BE2C (cell line): ENCODE measurements around the gene CLDN7.
A peak's percentile ranks its signal among the peaks of the same experiment; 100 is the strongest.

Experiments
- DNase-seq: peaks from one replicate; pipeline ENCODE4 v3.0.0-alpha.2; 2020
- H3K27me3 ChIP-seq: fragments of 250-450 bp; sonication (Bioruptor Pico); 2 replicates; pipeline ENCODE4 v1.5.1; 2020; ENCODE audit warnings: mild to moderate bottlenecking
- H3K36me3 ChIP-seq: fragments of 250-450 bp; sonication (Bioruptor Pico); 2 replicates; pipeline ENCODE4 v1.5.1; 2020; ENCODE audit warnings: mild to moderate bottlenecking
- H3K4me1 ChIP-seq: fragments of 250-450 bp; sonication (Bioruptor Pico); 2 replicates; pipeline ENCODE4 v1.5.1; 2020
- H3K4me3 ChIP-seq: 2 replicates; pipeline ENCODE4 v1.5.1; 2011; ENCODE audit warnings: low read depth, low read length
- H3K9me3 ChIP-seq: fragments of 250-450 bp; sonication (Bioruptor Pico); 2 replicates; pipeline ENCODE4 v1.5.1; 2020
- TF ChIP-seq, protein P1 (sequence below): IDR thresholded peaks from 2 replicates; pipeline ENCODE4 v1.5.1; 2012; ENCODE audit warnings: mild to moderate bottlenecking, low read depth, low read length

The CLDN7 gene

DNA sequence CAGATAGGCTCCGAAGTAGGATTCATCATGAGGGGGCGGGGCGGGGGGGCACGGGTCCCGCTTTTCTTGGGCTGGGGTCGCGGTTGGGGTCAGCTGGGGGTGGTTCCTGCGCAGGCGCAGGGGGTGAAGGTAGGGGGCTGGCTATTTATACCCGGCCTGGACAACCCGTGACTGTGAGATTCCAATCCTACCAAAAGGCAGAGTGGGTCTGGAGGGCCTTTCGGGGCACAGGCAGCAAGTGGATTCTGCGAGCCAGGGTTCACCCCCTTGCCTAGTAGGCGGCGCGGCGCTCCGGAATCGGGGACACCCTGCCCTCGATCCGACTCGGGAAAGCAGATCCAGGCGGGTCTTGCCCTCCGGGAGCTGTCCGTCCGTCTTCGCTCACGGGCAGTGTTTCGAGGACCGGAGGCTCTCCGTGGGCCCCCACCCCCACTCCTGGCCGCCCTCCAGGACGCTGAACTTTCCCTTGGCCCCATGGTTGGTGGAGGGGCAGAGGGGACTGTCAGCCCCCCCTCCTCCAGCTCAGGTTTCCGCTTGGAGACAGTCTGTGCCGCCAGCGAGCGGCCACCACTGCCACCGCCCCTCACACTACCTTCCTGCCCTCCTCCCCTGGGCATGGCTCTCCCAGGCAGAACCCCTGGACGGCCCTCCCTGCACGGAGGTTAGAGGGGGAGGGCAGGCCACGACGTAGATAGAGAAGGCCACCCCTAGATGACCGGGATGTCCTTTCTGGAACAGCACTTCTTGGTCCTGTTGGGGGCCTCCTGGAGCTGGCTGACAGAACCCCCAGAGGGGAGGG lies 19.9 kb upstream of the CLDN7 start:
- Histone ChIP-seq H3K4me3 (peak overlapping the region; percentile 55), H3K4me1 (no peaks in the 10 kb centered on the region), H3K27me3 (no peaks in the 10 kb centered on the region), H3K36me3 (no peaks in the 10 kb centered on the region), H3K9me3 (no peaks in the 10 kb centered on the region)
- DNase-seq = no peak
- TF ChIP-seq, protein P1, sequence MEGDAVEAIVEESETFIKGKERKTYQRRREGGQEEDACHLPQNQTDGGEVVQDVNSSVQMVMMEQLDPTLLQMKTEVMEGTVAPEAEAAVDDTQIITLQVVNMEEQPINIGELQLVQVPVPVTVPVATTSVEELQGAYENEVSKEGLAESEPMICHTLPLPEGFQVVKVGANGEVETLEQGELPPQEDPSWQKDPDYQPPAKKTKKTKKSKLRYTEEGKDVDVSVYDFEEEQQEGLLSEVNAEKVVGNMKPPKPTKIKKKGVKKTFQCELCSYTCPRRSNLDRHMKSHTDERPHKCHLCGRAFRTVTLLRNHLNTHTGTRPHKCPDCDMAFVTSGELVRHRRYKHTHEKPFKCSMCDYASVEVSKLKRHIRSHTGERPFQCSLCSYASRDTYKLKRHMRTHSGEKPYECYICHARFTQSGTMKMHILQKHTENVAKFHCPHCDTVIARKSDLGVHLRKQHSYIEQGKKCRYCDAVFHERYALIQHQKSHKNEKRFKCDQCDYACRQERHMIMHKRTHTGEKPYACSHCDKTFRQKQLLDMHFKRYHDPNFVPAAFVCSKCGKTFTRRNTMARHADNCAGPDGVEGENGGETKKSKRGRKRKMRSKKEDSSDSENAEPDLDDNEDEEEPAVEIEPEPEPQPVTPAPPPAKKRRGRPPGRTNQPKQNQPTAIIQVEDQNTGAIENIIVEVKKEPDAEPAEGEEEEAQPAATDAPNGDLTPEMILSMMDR = no peak

DNA sequence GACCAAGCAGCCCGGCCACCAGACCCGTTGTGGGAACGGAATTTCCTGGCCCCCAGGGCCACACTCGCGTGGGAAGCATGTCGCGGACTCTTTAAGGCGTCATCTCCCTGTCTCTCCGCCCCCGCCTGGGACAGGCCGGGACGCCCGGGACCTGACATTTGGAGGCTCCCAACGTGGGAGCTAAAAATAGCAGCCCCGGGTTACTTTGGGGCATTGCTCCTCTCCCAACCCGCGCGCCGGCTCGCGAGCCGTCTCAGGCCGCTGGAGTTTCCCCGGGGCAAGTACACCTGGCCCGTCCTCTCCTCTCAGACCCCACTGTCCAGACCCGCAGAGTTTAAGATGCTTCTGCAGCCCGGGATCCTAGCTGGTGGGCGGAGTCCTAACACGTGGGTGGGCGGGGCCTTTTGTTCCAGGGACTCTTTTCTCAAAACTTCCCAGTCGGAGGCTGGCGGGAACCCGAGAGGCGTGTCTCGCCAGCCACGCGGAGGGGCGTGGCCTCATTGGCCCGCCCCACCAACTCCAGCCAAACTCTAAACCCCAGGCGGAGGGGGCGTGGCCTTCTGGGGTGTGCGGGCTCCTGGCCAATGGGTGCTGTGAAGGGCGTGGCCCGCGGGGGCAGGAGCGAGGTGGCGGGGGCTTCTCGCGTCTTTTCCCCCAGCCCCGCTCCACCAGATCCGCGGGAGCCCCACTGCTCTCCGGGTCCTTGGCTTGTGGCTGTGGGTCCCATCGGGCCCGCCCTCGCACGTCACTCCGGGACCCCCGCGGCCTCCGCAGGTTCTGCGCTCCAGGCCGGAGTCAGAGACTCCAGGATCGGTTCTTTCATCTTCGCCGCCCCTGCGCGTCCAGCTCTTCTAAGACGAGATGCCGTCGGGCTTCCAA lies 19.0 kb upstream of the CLDN7 start, which contains the start of gene SLC2A4:
Gene SLC2A4 (plus strand): TSS at position 645 of the 879 bp plus-strand sequence. CDS start 217 bp downstream, at position 862.
- H3K4me1 ChIP-seq = no peaks in the 10 kb centered on the region
- H3K4me3 ChIP-seq = peak within 1 kb of the TSS; percentile 55
- no peaks in the 10 kb centered on the region for H3K36me3 ChIP-seq
- no peaks in the 10 kb centered on the region for H3K9me3 ChIP-seq
- TF ChIP-seq, protein P1 = no peak
- no peaks in the 10 kb centered on the region for H3K27me3 ChIP-seq
- peak; percentile 94 for DNase-seq

GRCh38 chr17:7280519-7281073 lies 18.3 kb upstream of the CLDN7 start:
- H3K36me3 ChIP-seq = no peaks in the 10 kb centered on the region
- TF ChIP-seq, protein P1 = peak; percentile 77
- H3K27me3 ChIP-seq = no peaks in the 10 kb centered on the region
- peak overlapping the region; percentile 45 for H3K4me3 ChIP-seq
- H3K9me3 ChIP-seq = no peaks in the 10 kb centered on the region
- no peaks in the 10 kb centered on the region for H3K4me1 ChIP-seq
- peak; percentile 78 for DNase-seq

- no peak for DNase-seq
- Histone ChIP-seq H3K36me3 (no peaks in the 10 kb centered on the region), H3K9me3 (no peaks in the 10 kb centered on the region), H3K4me1 (no peaks in the 10 kb centered on the region), H3K4me3 (no peak overlapping the region), H3K27me3 (peaks cover 5% of the 10 kb centered on the region; the same call in 1 of the 2 replicates)
- TF ChIP-seq, protein P1 = no peak
These were observed 17.2 kb upstream of the CLDN7 start for GRCh38 chr17:7279448-7279847.

DNA sequence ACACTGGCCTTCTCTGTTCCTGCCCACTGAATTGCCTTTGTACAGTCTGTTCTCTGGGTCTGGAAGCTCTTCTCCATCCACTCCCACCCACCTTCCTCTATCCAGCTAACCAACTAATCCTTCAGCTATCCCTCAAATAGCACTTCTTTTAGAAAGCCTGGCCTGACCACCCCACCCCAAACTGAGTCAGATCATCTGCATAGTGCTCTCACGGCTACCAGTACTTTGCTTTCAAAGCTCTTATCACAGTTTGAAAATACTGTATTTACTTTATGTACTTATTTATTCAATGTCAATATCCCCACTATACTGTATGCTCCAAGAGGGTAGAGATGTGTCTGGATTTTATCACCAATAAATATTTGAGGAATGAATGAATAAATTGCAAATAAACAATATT lies 4.5 kb upstream of the CLDN7 start:
- TF ChIP-seq, protein P1 = no peak
- no peak for DNase-seq
- Histone ChIP-seq H3K27me3 (peaks cover 5% of the 10 kb centered on the region; the same call in 1 of the 2 replicates), H3K36me3 (no peaks in the 10 kb centered on the region), H3K9me3 (no peaks in the 10 kb centered on the region), H3K4me1 (no peaks in the 10 kb centered on the region), H3K4me3 (no peak overlapping the region)

DNA sequence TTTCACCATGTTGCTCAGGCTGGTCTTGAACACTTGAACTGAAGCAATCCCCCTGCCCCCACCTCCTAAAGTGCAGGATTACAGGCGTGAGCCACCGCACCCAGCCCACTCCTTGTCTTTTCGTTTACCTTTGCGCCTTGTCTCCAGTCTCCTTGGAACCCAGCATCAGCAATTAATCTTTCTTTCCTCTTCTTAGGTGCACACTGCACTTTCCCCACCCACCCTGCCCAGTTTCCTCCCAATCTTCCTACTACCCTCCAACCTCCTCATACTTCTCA lies 1.5 kb upstream of the CLDN7 start:
- H3K4me1 ChIP-seq = no peaks in the 10 kb centered on the region
- no peak for DNase-seq
- no peak overlapping the region for H3K4me3 ChIP-seq
- no peaks in the 10 kb centered on the region for H3K9me3 ChIP-seq
- H3K27me3 ChIP-seq = peaks cover 5% of the 10 kb centered on the region; the same call in 1 of the 2 replicates
- no peaks in the 10 kb centered on the region for H3K36me3 ChIP-seq
- TF ChIP-seq, protein P1 = no peak
